IMR-90 (cell line): ENCODE data around the gene METTL24. TPM values are rescaled to one million over a fixed set of nuclear protein-coding genes. Genes with fewer than 3 reads are reported as not detected.

Experiments used
- ATAC-seq: fragments of 200-7000 bp; cut with Tn5 transposase; 2 replicates; pipeline ENCODE4 v1.9.1; 2020; ENCODE audit warnings: low read depth, mild to moderate bottlenecking, moderate library complexity
- BruUV-seq: library from RNA; stranded (reverse); fragments of 400-500 nt; replicated peaks from 2 replicates; lab custom pipeline; 2021; lab: Mats Ljungman, UMichigan
- CTCF ChIA-PET: fragments of 300-600 bp; formaldehyde crosslinking; extraction: SDS; loops from one replicate; lab custom pipeline; 2021; ENCODE audit warnings: antibody characterized with exemption; lab: Yijun Ruan, JAX
- POLR2A ChIA-PET: fragments of 300-600 bp; sonication (Branson Sonifier 250); formaldehyde crosslinking; loops from one replicate; lab custom pipeline; 2022; ENCODE audit warnings: antibody characterized with exemption; ENCODE audit not compliant: unreplicated experiment; lab: Charles Lee
- DNase-seq: peaks from one replicate; pipeline ENCODE4 v3.0.0; 2013
- H2AFZ ChIP-seq: replicated peaks from 2 replicates; pipeline ENCODE3; 2013; ENCODE audit warnings: low read length, mild to moderate bottlenecking; ENCODE audit not compliant: poor library complexity
- H2AK5ac ChIP-seq: 2 replicates; pipeline ENCODE4 v1.6.1; 2013; ENCODE audit warnings: low read depth, low read length, inconsistent platforms
- H2AK9ac ChIP-seq: replicated peaks from 2 replicates; pipeline ENCODE3; 2013; ENCODE audit warnings: mild to moderate bottlenecking, low read depth, low read length, moderate library complexity; ENCODE audit not compliant: poor library complexity
- H2BK120ac ChIP-seq: 2 replicates; pipeline ENCODE4 v1.6.1; 2013; ENCODE audit warnings: low read depth, low read length, inconsistent platforms
- H2BK15ac ChIP-seq: 3 replicates; pipeline ENCODE4 v1.6.1; 2013; ENCODE audit warnings: low read depth, low read length, inconsistent platforms
- H2BK20ac ChIP-seq: 2 replicates; pipeline ENCODE4 v1.6.1; 2013; ENCODE audit warnings: low read depth, mild to moderate bottlenecking, inconsistent platforms, low read length, moderate library complexity
- H2BK5ac ChIP-seq: 2 replicates; pipeline ENCODE4 v1.6.1; 2013; ENCODE audit warnings: mild to moderate bottlenecking, low read depth, low read length, inconsistent platforms; ENCODE audit not compliant: poor library complexity, severe bottlenecking
- H3K14ac ChIP-seq: replicated peaks from 2 replicates; pipeline ENCODE4 v1.6.1; 2013; ENCODE audit warnings: low read depth, low read length, inconsistent platforms
- H3K18ac ChIP-seq: 2 replicates; pipeline ENCODE4 v1.6.1; 2013; ENCODE audit warnings: low read depth, low read length, control low read depth
- H3K23ac ChIP-seq: 2 replicates; pipeline ENCODE4 v1.6.1; 2013; ENCODE audit warnings: low read depth, low read length, inconsistent platforms
- H3K27ac ChIP-seq: 2 replicates; pipeline ENCODE4 v1.5.1; 2013; ENCODE audit warnings: mild to moderate bottlenecking, control low read depth, low read length; ENCODE audit not compliant: insufficient read depth
- H3K27me3 ChIP-seq: 2 replicates; pipeline ENCODE4 v1.6.1; 2013; ENCODE audit warnings: low read length; ENCODE audit not compliant: control insufficient read depth, insufficient read depth
- H3K36me3 ChIP-seq: 2 replicates; pipeline ENCODE4 v1.6.1; 2013; ENCODE audit warnings: low read length, mixed read lengths; ENCODE audit not compliant: control insufficient read depth, insufficient read depth
- H3K4ac ChIP-seq: 2 replicates; pipeline ENCODE4 v1.6.1; 2013; ENCODE audit warnings: low read depth, low read length, inconsistent platforms
- H3K4me1 ChIP-seq: 2 replicates; pipeline ENCODE4 v1.6.1; 2013; ENCODE audit warnings: low read length, mixed read lengths; ENCODE audit not compliant: control insufficient read depth, insufficient read depth
- H3K4me2 ChIP-seq: 2 replicates; pipeline ENCODE4 v1.6.1; 2013; ENCODE audit warnings: low read depth, mild to moderate bottlenecking, control low read depth, low read length, moderate library complexity
- H3K4me3 ChIP-seq: 2 replicates; pipeline ENCODE4 v1.5.1; 2013; ENCODE audit warnings: low read depth, mild to moderate bottlenecking, control low read depth, low read length, moderate library complexity; ENCODE audit not compliant: insufficient read depth
- H3K56ac ChIP-seq: 2 replicates; pipeline ENCODE4 v1.6.1; 2013; ENCODE audit warnings: low read length, inconsistent platforms; ENCODE audit not compliant: insufficient read depth; ENCODE audit errors: extremely low read depth
- H3K79me1 ChIP-seq, 2 experiments: 2 replicates each; pipeline ENCODE4 v1.6.1; 2013; ENCODE audit warnings: low read length in 2 of 2, inconsistent platforms in 1 of 2, low read depth in 1 of 2
- H3K9ac ChIP-seq: 2 replicates; pipeline ENCODE4 v1.6.1; 2013; ENCODE audit warnings: low read depth, low read length, control low read depth
- H3K9me1 ChIP-seq: 2 replicates; pipeline ENCODE4 v1.6.1; 2013; ENCODE audit warnings: low read length, inconsistent platforms; ENCODE audit not compliant: insufficient read depth
- H3K9me3 ChIP-seq: 2 replicates; pipeline ENCODE4 v1.6.1; 2013; ENCODE audit warnings: low read length; ENCODE audit not compliant: control insufficient read depth, insufficient read depth
- H4K20me1 ChIP-seq: 2 replicates; pipeline ENCODE4 v1.6.1; 2013; ENCODE audit warnings: low read length, inconsistent platforms; ENCODE audit not compliant: insufficient read depth
- H4K5ac ChIP-seq: 2 replicates; pipeline ENCODE4 v1.6.1; 2013; ENCODE audit warnings: mild to moderate bottlenecking, low read depth, low read length, control low read depth
- H4K8ac ChIP-seq, 2 experiments: 2 replicates each; pipeline ENCODE4 v1.6.1; 2013; ENCODE audit warnings: low read depth in 2 of 2, low read length in 2 of 2, control low read depth in 1 of 2, inconsistent platforms in 1 of 2
- H4K91ac ChIP-seq: 2 replicates; pipeline ENCODE4 v1.6.1; 2013; ENCODE audit warnings: low read depth, low read length, inconsistent platforms; ENCODE audit not compliant: insufficient read depth
- BHLHE40 ChIP-seq: fragments of 150-350 bp; IDR thresholded peaks from 2 replicates; pipeline ENCODE4 v1.6.1; 2016; ENCODE audit warnings: mild to moderate bottlenecking, low read depth, low read length
- CEBPB ChIP-seq: IDR thresholded peaks from 2 replicates; pipeline ENCODE4 v1.6.1; 2012; ENCODE audit warnings: low read depth, low read length, improper control_type of control experiment
- CHD1 ChIP-seq: IDR thresholded peaks from 2 replicates; pipeline ENCODE4 v1.6.1; 2012; ENCODE audit warnings: low read depth, low read length, improper control_type of control experiment
- CTCF ChIP-seq: conservative IDR thresholded peaks from 2 replicates; pipeline ENCODE4 v1.5.1; 2012; ENCODE audit warnings: mild to moderate bottlenecking, low read depth, low read length, improper control_type of control experiment
- ELK1 ChIP-seq: fragments of 150-350 bp; IDR thresholded peaks from 2 replicates; pipeline ENCODE4 v1.6.1; 2016; ENCODE audit warnings: low read depth, mild to moderate bottlenecking, low read length, moderate library complexity, borderline replicate concordance
- FOS ChIP-seq: fragments of 150-350 bp; IDR thresholded peaks from 2 replicates; pipeline ENCODE4 v1.6.1; 2016; ENCODE audit warnings: low read depth, low read length
- MAFK ChIP-seq: IDR thresholded peaks from 2 replicates; pipeline ENCODE4 v1.6.1; 2012; ENCODE audit warnings: low read depth, low read length, improper control_type of control experiment
- MAZ ChIP-seq: IDR thresholded peaks from 2 replicates; pipeline ENCODE4 v1.6.1; 2012; ENCODE audit warnings: low read depth, mild to moderate bottlenecking, low read length, improper control_type of control experiment, moderate library complexity, borderline replicate concordance
- MXI1 ChIP-seq: IDR thresholded peaks from 2 replicates; pipeline ENCODE4 v1.6.1; 2012; ENCODE audit warnings: low read depth, mild to moderate bottlenecking, low read length, moderate library complexity, borderline replicate concordance
- NFE2L2 ChIP-seq: fragments of 150-350 bp; IDR thresholded peaks from 2 replicates; pipeline ENCODE4 v1.6.1; 2016; ENCODE audit warnings: low read depth, mild to moderate bottlenecking, low read length
- POLR2A ChIP-seq: IDR thresholded peaks from 2 replicates; pipeline ENCODE4 v1.6.1; 2012; ENCODE audit warnings: mild to moderate bottlenecking, low read depth, low read length
- RAD21 ChIP-seq: IDR thresholded peaks from 2 replicates; pipeline ENCODE4 v1.6.1; 2012; ENCODE audit warnings: low read length, improper control_type of control experiment
- RCOR1 ChIP-seq: IDR thresholded peaks from 2 replicates; pipeline ENCODE4 v1.6.1; 2012; ENCODE audit warnings: mild to moderate bottlenecking, low read length, improper control_type of control experiment; ENCODE audit not compliant: insufficient replicate concordance
- RFX5 ChIP-seq: IDR thresholded peaks from 2 replicates; pipeline ENCODE4 v1.8.0; 2012; ENCODE audit warnings: low read depth, mild to moderate bottlenecking, low read length, moderate library complexity
- SMC3 ChIP-seq: fragments of 150-350 bp; IDR thresholded peaks from 2 replicates; pipeline ENCODE4 v1.6.1; 2016; ENCODE audit warnings: low read depth, mild to moderate bottlenecking, antibody characterized with exemption, low read length, moderate library complexity
- USF2 ChIP-seq: fragments of 150-350 bp; IDR thresholded peaks from 2 replicates; pipeline ENCODE4 v1.6.1; 2017; ENCODE audit warnings: mild to moderate bottlenecking, antibody characterized with exemption, low read length, low read depth
- WGBS, 2 experiments: methylation state at CpG; one replicate each; pipeline versions ENCODE4 v1.1.5 to v1.1.7; 2013; ENCODE audit warnings: missing lambda C conversion rate in 2 of 2; ENCODE audit not compliant: insufficient read length in 1 of 2; ENCODE audit errors: extremely low coverage in 2 of 2; 5-methylcytosine and 5-hydroxymethylcytosine counted together
- dilution Hi-C: fragments of 300-500 bp; cut with HindIII; formaldehyde crosslinking; loops from one replicate; pipeline ENCODE4 v1.14.3; 2018; ENCODE audit warnings: low sequenced_read_pairs; ENCODE audit not compliant: unreplicated experiment
- in situ Hi-C: fragments of 300-500 bp; cut with MboI; formaldehyde crosslinking; loops from 3 replicates; pipeline ENCODE4 v1.14.3; 2019; ENCODE audit warnings: low sequenced_read_pairs, inconsistent platforms, mixed read lengths
- intact Hi-C: fragments of 100-400 bp; cut with micrococcal nuclease; formaldehyde crosslinking; loops from 2 replicates; pipeline ENCODE4 v1.10.0; 2022
- polyA plus RNA-seq, 3 experiments: library from polyadenylated mRNA; depleted of rRNA; stranded (reverse); fragments of >200 nt; gene quantifications; 2 replicates each; pipeline ENCODE4 v1.2.3, GENCODE V29; 2012; ENCODE audit warnings: low replicate concordance in 1 of 3
- total RNA-seq: library from RNA; depleted of rRNA; stranded (reverse); fragments of >200 nt; gene quantifications from 2 replicates; pipeline ENCODE4 v1.2.3, GENCODE V29; 2012

Gene METTL24
- total and polyA plus RNA-seq, 2 of the 4 experiments (the other 2 are of a cell fraction): not detected

- H2BK15ac ChIP-seq: no peak overlapping the region
- H2BK20ac ChIP-seq: no peak overlapping the region
- no peak overlapping the region for H3K23ac ChIP-seq
- BruUV-seq: no TSS peak
- no peak overlapping the region for H2AK5ac ChIP-seq
- ATAC-seq (no peak), DNase-seq (no peak)
- H3K4me3 ChIP-seq: no peak overlapping the region
- dilution Hi-C loops (no loop called here), intact Hi-C loops (no loop called here), in situ Hi-C loops (no loop called here)
- no peaks in the 10 kb centered on the region for H4K20me1 ChIP-seq
- no peak overlapping the region for H3K27ac ChIP-seq
- H3K9me1 ChIP-seq: no peaks in the 10 kb centered on the region
- no peak overlapping the region for H2BK5ac ChIP-seq
- H4K91ac ChIP-seq: no peak overlapping the region
- no peak overlapping the region for H3K14ac ChIP-seq
- no peak overlapping the region for H2AK9ac ChIP-seq
- CTCF ChIA-PET: interaction anchor here (1.3 kb wide), 1 partner anchor 8 kb away, joined by 4 read pairs; no protein-coding TSS in a partner anchor
- no peaks in the 10 kb centered on the region for H3K9me3 ChIP-seq
- H3K27me3 ChIP-seq: peaks cover 4% of the 10 kb centered on the region
- H3K56ac ChIP-seq: no peak overlapping the region
- no peak overlapping the region for H2AFZ ChIP-seq
- H3K36me3 ChIP-seq: no peaks in the 10 kb centered on the region
- no peak overlapping the region for H4K8ac ChIP-seq
- H3K18ac ChIP-seq: no peak overlapping the region
- H3K79me1 ChIP-seq: no peaks in the 10 kb centered on the region
- POLR2A ChIA-PET: no interaction called here
- no peak overlapping the region for H4K5ac ChIP-seq
- TF ChIP-seq NFE2L2 (no peak), BHLHE40 (no peak), USF2 (no peak), RFX5 (no peak), SMC3 (no peak), FOS (no peak), CEBPB (no peak), ELK1 (no peak), MXI1 (no peak), POLR2A (no peak), RAD21 (no peak), CHD1 (no peak), CTCF (no peak), RCOR1 (no peak), MAZ (no peak), MAFK (no peak)
- no peak overlapping the region for H3K9ac ChIP-seq
- no peaks in the 10 kb centered on the region for H3K4me1 ChIP-seq
- no peak overlapping the region for H2BK120ac ChIP-seq
- H3K4ac ChIP-seq: no peak overlapping the region
- WGBS, 2 experiments: no CpG with 5 or more reads among the region's 7 CpGs
- H3K4me2 ChIP-seq: no peak overlapping the region
These were observed 72.7 kb downstream of the METTL24 start for GRCh38 chr6:110285306-110286060.
